GM21825 (cell line): Measurements from ENCODE around the gene OR52E4.

ENCODE experiments used
- ATAC-seq: cut with Tn5 transposase; IDR thresholded peaks from one replicate; pipeline ENCODE4 v1.9.1; 2021; ENCODE audit warnings: mild to moderate bottlenecking, moderate library complexity; ENCODE audit not compliant: unreplicated experiment

The OR52E4 gene

DNA sequence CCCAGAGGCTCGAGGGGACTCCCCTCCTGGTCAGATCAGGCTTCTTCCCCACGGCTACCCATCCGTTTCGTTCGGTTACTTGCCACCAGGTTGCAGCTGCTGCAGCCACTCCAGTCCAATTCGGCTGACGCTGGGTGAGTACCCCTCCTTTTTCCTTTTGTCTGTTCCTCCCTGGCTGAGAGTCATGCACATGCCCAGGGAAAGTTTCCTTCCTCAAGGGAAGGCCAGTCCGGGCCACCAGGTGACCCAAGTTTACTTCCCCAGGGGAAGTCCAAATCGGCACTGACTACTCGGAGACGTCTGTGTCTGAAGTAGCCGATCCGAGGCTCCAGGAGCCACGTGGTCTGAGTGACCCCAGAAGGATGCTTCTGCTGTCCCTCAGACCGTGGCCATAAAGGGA lies 48.4 kb downstream of the OR52E4 start:
- no peak for ATAC-seq

DNA sequence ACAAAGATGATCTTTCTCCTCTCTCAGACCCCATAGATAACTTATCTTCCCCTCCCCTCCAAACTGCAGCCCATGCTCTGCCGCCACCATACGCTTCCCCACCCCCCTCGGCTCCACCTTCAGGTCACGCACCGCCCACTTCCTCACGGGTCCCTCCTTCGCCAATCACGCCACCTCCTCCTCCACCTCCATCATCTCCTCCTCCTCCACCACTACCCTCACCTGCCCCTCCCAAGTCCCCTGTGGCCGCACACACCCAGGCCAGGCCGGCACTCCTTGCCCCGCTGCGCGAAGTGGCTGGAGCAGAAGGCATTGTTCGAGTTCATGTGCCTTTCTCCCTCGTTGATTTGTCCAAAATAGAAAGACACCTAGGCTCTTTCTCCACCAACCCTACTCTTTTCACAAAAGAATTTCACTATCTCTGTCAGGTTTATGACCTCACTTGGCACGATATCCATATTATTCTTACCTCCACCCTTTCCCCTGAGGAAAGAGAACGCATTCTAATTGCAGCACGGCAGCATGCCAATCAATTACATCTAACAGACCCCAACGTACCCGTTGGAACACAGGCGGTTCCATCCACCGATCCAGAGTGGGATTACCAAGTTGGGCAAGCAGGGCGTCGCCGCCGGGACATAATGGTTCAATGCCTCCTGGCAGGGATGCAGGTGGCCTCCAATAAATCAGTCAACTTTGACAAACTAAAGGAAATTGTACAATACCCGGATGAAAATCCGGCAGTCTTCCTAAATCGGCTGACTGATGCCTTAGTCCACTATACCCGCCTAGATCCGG lies 49.3 kb downstream of the OR52E4 start:
- no peak for ATAC-seq

DNA sequence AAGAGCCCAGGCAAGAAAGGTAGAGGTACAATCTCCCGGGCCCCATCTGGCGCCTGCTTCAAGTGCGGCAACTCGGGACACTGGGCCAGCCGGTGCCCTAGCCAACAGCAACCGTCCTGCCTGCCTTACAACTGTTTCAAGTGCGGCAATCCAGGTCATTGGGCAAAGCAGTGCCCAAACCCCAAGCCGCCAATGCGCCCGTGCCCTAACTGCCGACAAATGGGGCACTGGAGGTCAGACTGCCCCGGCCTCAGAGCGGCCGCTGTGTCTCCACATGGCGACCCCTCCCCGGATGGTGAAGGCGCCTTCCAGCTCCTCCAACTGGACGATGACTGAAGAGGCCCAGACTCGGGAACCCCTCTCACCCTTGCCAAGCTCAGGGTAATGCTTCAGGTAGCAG lies 50.2 kb downstream of the OR52E4 start:
- ATAC-seq, result no peak

DNA sequence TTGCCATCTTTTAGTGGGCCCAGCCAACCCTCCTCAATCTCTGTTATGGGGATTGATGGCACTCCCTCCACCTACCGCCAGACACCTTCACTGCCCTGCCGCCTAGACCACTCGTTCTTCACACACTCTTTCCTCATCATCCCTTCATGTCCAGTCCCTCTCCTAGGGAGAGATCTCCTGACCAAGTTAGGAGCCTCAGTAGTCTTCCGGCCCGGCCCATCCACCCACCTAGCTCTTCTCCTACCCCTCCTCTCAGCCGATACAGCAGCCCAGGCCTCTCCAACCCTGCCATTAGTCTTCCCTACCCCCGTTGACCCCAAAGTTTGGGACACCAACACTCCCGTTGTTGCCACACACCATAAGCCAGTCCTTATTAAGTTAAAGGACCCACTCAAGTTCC lies 50.6 kb downstream of the OR52E4 start:
- ATAC-seq, result no peak

DNA sequence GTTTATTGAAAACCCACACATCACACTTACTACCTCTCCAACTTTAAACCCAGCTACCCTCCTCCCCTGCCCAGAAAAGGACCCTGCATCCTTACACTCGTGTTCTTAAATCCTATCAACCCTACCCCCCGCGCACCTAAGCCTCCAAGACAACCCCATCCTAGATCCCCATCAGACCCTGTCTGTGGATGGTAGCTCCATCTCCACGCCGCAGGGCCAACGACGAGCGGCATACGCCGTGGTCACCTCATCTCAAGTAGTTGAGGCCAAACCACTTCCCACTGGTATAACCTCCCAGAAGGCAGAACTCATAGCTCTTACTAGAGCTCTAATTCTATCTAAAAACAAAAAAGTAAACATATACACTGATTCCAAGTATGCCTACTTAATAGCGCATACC lies 52.2 kb downstream of the OR52E4 start:
- ATAC-seq, result no peak

DNA sequence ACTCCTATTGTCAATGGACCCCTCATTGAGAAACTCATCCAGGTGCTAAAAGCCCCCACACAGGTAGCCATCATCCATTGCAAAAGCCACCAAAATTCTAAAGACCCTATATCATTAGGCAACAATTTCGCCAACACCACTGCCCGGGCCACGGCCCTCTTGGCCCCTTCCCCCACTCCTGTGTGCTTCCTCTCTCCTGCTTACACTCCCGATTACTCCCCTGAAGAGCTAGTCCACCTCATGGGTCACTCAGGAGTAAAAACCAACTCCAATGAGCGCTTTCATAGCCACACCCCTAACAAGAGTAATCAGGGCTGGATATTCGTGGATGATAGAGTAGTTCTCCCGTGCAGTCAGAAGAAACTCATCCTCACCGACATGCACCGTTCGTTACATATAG lies 52.7 kb downstream of the OR52E4 start:
- ATAC-seq, result no peak
